Neural cell (in vitro differentiated cells): ENCODE data around the gene CLEC19A. TPM values are rescaled to one million over a fixed set of nuclear protein-coding genes. Genes with fewer than 3 reads are reported as not detected.

Experiments used
- H2AFZ ChIP-seq: fragments of 200-600, 300-800 bp; sonication (generic), shearing (Covaris generic); 2 replicates; pipeline ENCODE4 v1.6.0; 2014; ENCODE audit warnings: low read depth, mild to moderate bottlenecking, antibody characterized with exemption, low read length, moderate library complexity
- H3F3A ChIP-seq: fragments of 200-600 bp; shearing (Covaris generic); 2 replicates; pipeline ENCODE4 v1.6.1; 2016; ENCODE audit warnings: mild to moderate bottlenecking, moderate library complexity, mixed read lengths, antibody characterized with exemption, low read length; ENCODE audit not compliant: insufficient read depth, poor library complexity, severe bottlenecking
- H3K27ac ChIP-seq: fragments of 200-600, 300-800 bp; sonication (generic), shearing (Covaris generic); 2 replicates; pipeline ENCODE4 v1.5.1; 2014; ENCODE audit warnings: mild to moderate bottlenecking, low read length, moderate library complexity
- H3K27me3 ChIP-seq: fragments of 300-800, 200-600 bp; sonication (generic), shearing (Covaris generic); 2 replicates; pipeline ENCODE4 v1.6.0; 2014; ENCODE audit warnings: mild to moderate bottlenecking, low read depth, low read length, moderate library complexity; ENCODE audit not compliant: insufficient read depth
- H3K36me3 ChIP-seq: fragments of 300-800, 200-600 bp; sonication (generic), shearing (Covaris generic); 2 replicates; pipeline ENCODE4 v1.5.1; 2014; ENCODE audit warnings: mild to moderate bottlenecking, antibody characterized with exemption, low read length, moderate library complexity; ENCODE audit not compliant: insufficient read depth
- H3K4me2 ChIP-seq: fragments of 300-800, 200-600 bp; sonication (generic), shearing (Covaris generic); 2 replicates; pipeline ENCODE4 v1.6.0; 2014; ENCODE audit warnings: mild to moderate bottlenecking, low read length
- H3K4me3 ChIP-seq: fragments of 300-800, 200-600 bp; sonication (generic), shearing (Covaris generic); 2 replicates; pipeline ENCODE4 v1.5.1; 2014; ENCODE audit warnings: mild to moderate bottlenecking, low read length, moderate library complexity
- H3K79me2 ChIP-seq: fragments of 200-600 bp; shearing (Covaris generic); replicated peaks from 2 replicates; pipeline ENCODE4 v1.6.0; 2014; ENCODE audit warnings: mild to moderate bottlenecking, low read length, moderate library complexity; ENCODE audit not compliant: insufficient read depth
- H3K9ac ChIP-seq: fragments of 300-800, 200-600 bp; sonication (generic), shearing (Covaris generic); 2 replicates; pipeline ENCODE4 v1.6.1; 2016; ENCODE audit warnings: mild to moderate bottlenecking, low read length, mixed read lengths
- H3K9me2 ChIP-seq: fragments of 200-600 bp; shearing (Covaris generic); 2 replicates; pipeline ENCODE4 v1.6.1; 2016; ENCODE audit warnings: mild to moderate bottlenecking, low read length, mixed read lengths; ENCODE audit not compliant: insufficient read depth
- H3K9me3 ChIP-seq: fragments of 200-600, 300-800 bp; sonication (generic), shearing (Covaris generic); 2 replicates; pipeline ENCODE4 v1.6.1; 2016; ENCODE audit warnings: mild to moderate bottlenecking, mixed run types, low read length, moderate library complexity, mixed read lengths
- H4K20me1 ChIP-seq: fragments of 200-600 bp; shearing (Covaris generic); 2 replicates; pipeline ENCODE4 v1.6.1; 2016; ENCODE audit warnings: mild to moderate bottlenecking, mixed run types; ENCODE audit not compliant: insufficient read depth
- CTCF ChIP-seq: fragments of 450-650 bp; IDR thresholded peaks from 2 replicates; pipeline ENCODE4 v1.5.1; 2014; ENCODE audit warnings: antibody characterized with exemption, mild to moderate bottlenecking, moderate library complexity; ENCODE audit not compliant: poor library complexity, severe bottlenecking
- EP300 ChIP-seq: fragments of 450-650 bp; conservative IDR thresholded peaks from 2 replicates; pipeline ENCODE4 v1.6.1; 2014; ENCODE audit warnings: antibody characterized with exemption, mild to moderate bottlenecking, moderate library complexity; ENCODE audit not compliant: poor library complexity, severe bottlenecking
- EZH2 ChIP-seq: fragments of 200-600, 300-800 bp; shearing (Covaris generic), sonication (generic); IDR thresholded peaks from 2 replicates; pipeline ENCODE4 v1.6.1; 2014; ENCODE audit warnings: antibody characterized with exemption, low read length, borderline replicate concordance, mild to moderate bottlenecking; ENCODE audit not compliant: insufficient read depth, poor library complexity, severe bottlenecking
- MXI1 ChIP-seq: fragments of 450-650 bp; conservative IDR thresholded peaks from 2 replicates; pipeline ENCODE4 v1.6.1; 2014; ENCODE audit warnings: antibody characterized with exemption, mild to moderate bottlenecking; ENCODE audit not compliant: poor library complexity, severe bottlenecking
- POLR2AphosphoS5 ChIP-seq: IDR thresholded peaks from 2 replicates; pipeline ENCODE4 v1.6.1; 2012
- RAD21 ChIP-seq: fragments of 450-650 bp; conservative IDR thresholded peaks from 2 replicates; pipeline ENCODE4 v1.6.1; 2014; ENCODE audit warnings: antibody characterized with exemption, mild to moderate bottlenecking, moderate library complexity
- REST ChIP-seq: IDR thresholded peaks from 2 replicates; pipeline ENCODE4 v1.6.1; 2012; ENCODE audit warnings: borderline replicate concordance
- SMC3 ChIP-seq: fragments of 450-650 bp; conservative IDR thresholded peaks from 2 replicates; pipeline ENCODE4 v1.6.1; 2014; ENCODE audit warnings: antibody characterized with exemption, mild to moderate bottlenecking, moderate library complexity; ENCODE audit not compliant: poor library complexity
- TAF1 ChIP-seq: IDR thresholded peaks from 2 replicates; pipeline ENCODE4 v1.6.1; 2012; ENCODE audit warnings: low read depth
- polyA plus RNA-seq: library from polyadenylated mRNA; depleted of rRNA; stranded (reverse); fragments of >200 nt; gene quantifications from 2 replicates; pipeline ENCODE4 v1.2.3, GENCODE V29; 2014

The CLEC19A gene
- polyA plus RNA-seq, 1 donor from 2014 or later: not detected

GRCh38 chr16:19266774-19267173, 18.8 kb upstream of the CLEC19A start:
- no peaks in the 10 kb centered on the region for H3K79me2 ChIP-seq
- H3K27ac ChIP-seq: no peak overlapping the region
- H3K9me3 ChIP-seq: no peaks in the 10 kb centered on the region
- no peaks in the 10 kb centered on the region for H3K27me3 ChIP-seq
- no peak overlapping the region for H3K4me2 ChIP-seq
- no peaks in the 10 kb centered on the region for H4K20me1 ChIP-seq
- no peak for TF ChIP-seq REST
- no peak for TF ChIP-seq EP300
- no peak for TF ChIP-seq EZH2
- TF ChIP-seq SMC3: no peak
- no peaks in the 10 kb centered on the region for H3F3A ChIP-seq
- no peak overlapping the region for H2AFZ ChIP-seq
- no peak overlapping the region for H3K9ac ChIP-seq
- H3K4me3 ChIP-seq: no peak overlapping the region
- H3K36me3 ChIP-seq: no peaks in the 10 kb centered on the region
- H3K9me2 ChIP-seq: no peaks in the 10 kb centered on the region

GRCh38 chr16:19269098-19269497, 16.4 kb upstream of the CLEC19A start:
- no peaks in the 10 kb centered on the region for H3K9me3 ChIP-seq
- no peaks in the 10 kb centered on the region for H3K79me2 ChIP-seq
- no peak overlapping the region for H3K4me3 ChIP-seq
- H3K9ac ChIP-seq: no peak overlapping the region
- no peaks in the 10 kb centered on the region for H3K36me3 ChIP-seq
- no peaks in the 10 kb centered on the region for H3K9me2 ChIP-seq
- H3K27me3 ChIP-seq: no peaks in the 10 kb centered on the region
- H3K4me2 ChIP-seq: no peak overlapping the region
- no peaks in the 10 kb centered on the region for H4K20me1 ChIP-seq
- H3F3A ChIP-seq: no peaks in the 10 kb centered on the region
- H2AFZ ChIP-seq: no peak overlapping the region
- no peak for TF ChIP-seq TAF1
- no peak for TF ChIP-seq EP300
- TF ChIP-seq POLR2AphosphoS5: no peak
- TF ChIP-seq CTCF: no peak
- no peak for TF ChIP-seq REST
- TF ChIP-seq RAD21: no peak
- no peak for TF ChIP-seq EZH2
- TF ChIP-seq SMC3: no peak
- no peak for TF ChIP-seq MXI1
- H3K27ac ChIP-seq: no peak overlapping the region
